GM23248 (cell line): Measurements from ENCODE around the gene EIF4E3.

Experiments
- EZH2 ChIP-seq: fragments of 200-600 bp; sonication (generic); IDR thresholded peaks from 2 replicates; pipeline ENCODE4 v1.6.1; 2018; ENCODE audit warnings: antibody characterized with exemption, mild to moderate bottlenecking; ENCODE audit not compliant: insufficient read depth, poor library complexity, severe bottlenecking
- EZH2phosphoT487 ChIP-seq: fragments of 200-600 bp; sonication (generic); IDR thresholded peaks from 2 replicates; pipeline ENCODE4 v1.6.1; 2018; ENCODE audit warnings: antibody characterized with exemption, moderate library complexity, mild to moderate bottlenecking, low read depth; ENCODE audit not compliant: insufficient read depth

- TF ChIP-seq EZH2 (no peak), EZH2phosphoT487 (no peak)
These were observed 67.2 kb downstream of the EIF4E3 start for GRCh38 chr3:71657831-71658530.
